GM12878 (cell line): ENCODE results near the gene PRR11. TPM values are rescaled to one million over a fixed set of nuclear protein-coding genes. Genes with fewer than 3 reads are reported as not detected.

Source experiments
- ATAC-seq: fragments of 200-7000 bp; cut with Tn5 transposase; 3 replicates; pipeline ENCODE4 v1.9.1; 2020; ENCODE audit warnings: mild to moderate bottlenecking, moderate library complexity
- BruUV-seq: library from RNA; stranded (reverse); fragments of 400-500 nt; replicated peaks from 2 replicates; lab custom pipeline; 2021; lab: Mats Ljungman, UMichigan
- CTCF ChIA-PET: fragments of 300-600 bp; sonication (Branson Sonifier 250); formaldehyde crosslinking; extraction: SDS; loops from one replicate; lab custom pipeline; 2021; ENCODE audit warnings: inconsistent platforms; lab: Yijun Ruan, JAX
- POLR2A ChIA-PET: fragments of 350-600 bp; formaldehyde crosslinking; extraction: SDS; loops from one replicate; lab custom pipeline; 2021; ENCODE audit warnings: inconsistent platforms; lab: Charles Lee
- RAD21 ChIA-PET: fragments of 300-600 bp; sonication (Branson Sonifier 250); formaldehyde crosslinking; loops from one replicate; lab custom pipeline; 2023; ENCODE audit warnings: antibody characterized with exemption; ENCODE audit not compliant: unreplicated experiment; lab: Charles Lee
- SMC1A ChIA-PET: fragments of 300-600 bp; sonication (Branson Sonifier 250); formaldehyde crosslinking; loops from one replicate; lab custom pipeline; 2023; ENCODE audit not compliant: unreplicated experiment, uncharacterized antibody; lab: Charles Lee
- DNase-seq: peaks from one replicate; pipeline ENCODE4 v3.0.0-alpha.2; 2011; ENCODE audit warnings: low read depth, low spot score
- FAIRE-seq: peaks from 3 replicates; lab custom pipeline; 2011; peaks lifted over from hg19 to GRCh38; lab: Jason Lieb, UNC
- H2AFZ ChIP-seq: 2 replicates; pipeline ENCODE4 v1.6.0; 2011; ENCODE audit warnings: low read depth, low read length, control low read depth; ENCODE audit not compliant: control insufficient read depth
- H3K27ac ChIP-seq: 2 replicates; pipeline ENCODE4 v1.5.1; 2011; ENCODE audit warnings: control low read depth; ENCODE audit not compliant: control insufficient read depth, insufficient read depth
- H3K27me3 ChIP-seq, 2 experiments: replicated peaks in 1 of 2; 2 replicates each; pipeline versions ENCODE4 v1.6.0 to v1.6.1; 2011; ENCODE audit warnings: low read length in 1 of 2; ENCODE audit not compliant: control insufficient read depth in 2 of 2, insufficient read depth in 2 of 2
- H3K36me3 ChIP-seq, 2 experiments: 2 replicates each; pipeline ENCODE4 v1.5.1; 2011; ENCODE audit warnings: low read length in 1 of 2; ENCODE audit not compliant: control insufficient read depth in 2 of 2, insufficient read depth in 2 of 2
- H3K4me1 ChIP-seq: 2 replicates; pipeline ENCODE4 v1.6.1; 2011; ENCODE audit warnings: mild to moderate bottlenecking, low read length, moderate library complexity, mixed read lengths; ENCODE audit not compliant: control insufficient read depth, insufficient read depth
- H3K4me2 ChIP-seq: 2 replicates; pipeline ENCODE4 v1.6.0; 2011; ENCODE audit warnings: control low read depth; ENCODE audit not compliant: control insufficient read depth, insufficient read depth
- H3K4me3 ChIP-seq: fragments of 200-600 bp; sonication (generic); 2 replicates; pipeline ENCODE4 v1.5.1; 2016
- H3K79me2 ChIP-seq: 2 replicates; pipeline ENCODE4 v1.6.0; 2011; ENCODE audit warnings: low read length; ENCODE audit not compliant: control insufficient read depth, insufficient read depth
- H3K9ac ChIP-seq: 2 replicates; pipeline ENCODE4 v1.8.0; 2011; ENCODE audit warnings: low read length, control low read depth, mixed read lengths; ENCODE audit not compliant: control insufficient read depth, insufficient read depth
- H3K9me3 ChIP-seq: replicated peaks from 3 replicates; pipeline ENCODE4 v1.5.1; 2011; ENCODE audit warnings: mild to moderate bottlenecking, low read length; ENCODE audit not compliant: control insufficient read depth, insufficient read depth
- H4K20me1 ChIP-seq: 2 replicates; pipeline ENCODE4 v1.6.0; 2011; ENCODE audit not compliant: control insufficient read depth, insufficient read depth
- ATF7 ChIP-seq: fragments of 450-650 bp; IDR thresholded peaks from 2 replicates; pipeline ENCODE4 v1.6.1; 2016; ENCODE audit warnings: low read depth, mild to moderate bottlenecking
- BHLHE40 ChIP-seq, 2 experiments: fragments of 450-650 bp in 1 of 2; IDR thresholded peaks; 2 replicates each; pipeline ENCODE4 v1.6.1; 2011 to 2017; ENCODE audit warnings: low read depth in 2 of 2, borderline replicate concordance in 1 of 2, improper control_type of control experiment in 1 of 2, low read length in 1 of 2, mild to moderate bottlenecking in 1 of 2
- E4F1 ChIP-seq: fragments of 450-650 bp; IDR thresholded peaks from 2 replicates; pipeline ENCODE4 v1.6.1; 2018; ENCODE audit warnings: borderline replicate concordance, mild to moderate bottlenecking; ENCODE audit not compliant: partially characterized antibody
- ETV6 ChIP-seq, 2 experiments: fragments of 450-650 bp in 1 of 2; IDR thresholded peaks in 1 of 2; conservative IDR thresholded peaks in 1 of 2; 2 replicates each; pipeline ENCODE4 v1.6.1; 2014; ENCODE audit warnings: antibody characterized with exemption in 1 of 2, borderline replicate concordance in 1 of 2, low read depth in 1 of 2, mild to moderate bottlenecking in 1 of 2, moderate library complexity in 1 of 2
- FOXK2 ChIP-seq: fragments of 450-650 bp; IDR thresholded peaks from 2 replicates; pipeline ENCODE4 v1.6.1; 2017; ENCODE audit warnings: mild to moderate bottlenecking, moderate library complexity
- IKZF2 ChIP-seq, 2 experiments: fragments of 450-650 bp; IDR thresholded peaks; 2 replicates each; pipeline ENCODE4 v1.6.1; 2017; ENCODE audit warnings: mild to moderate bottlenecking in 2 of 2, moderate library complexity in 2 of 2
- JUND ChIP-seq: IDR thresholded peaks from 2 replicates; pipeline ENCODE4 v1.6.1; 2012; ENCODE audit warnings: low read depth, mild to moderate bottlenecking, low read length, improper control_type of control experiment, moderate library complexity
- MTA2 ChIP-seq: fragments of 450-650 bp; IDR thresholded peaks from 2 replicates; pipeline ENCODE4 v1.6.1; 2016; ENCODE audit warnings: low read depth, mild to moderate bottlenecking, moderate library complexity
- NFXL1 ChIP-seq: fragments of 450-650 bp; IDR thresholded peaks from 2 replicates; pipeline ENCODE4 v1.6.1; 2017; ENCODE audit warnings: antibody characterized with exemption, mild to moderate bottlenecking, borderline replicate concordance
- POLR2A ChIP-seq: IDR thresholded peaks from 2 replicates; pipeline ENCODE4 v1.6.1; 2011; ENCODE audit warnings: low read depth, mild to moderate bottlenecking, low read length
- POLR2AphosphoS5 ChIP-seq: IDR thresholded peaks from 2 replicates; pipeline ENCODE4 v1.6.1; 2011; ENCODE audit warnings: mild to moderate bottlenecking, low read length, inconsistent platforms
- RB1 ChIP-seq: fragments of 450-650 bp; formaldehyde crosslinking; IDR thresholded peaks from 2 replicates; pipeline ENCODE4 v1.6.1; 2017; ENCODE audit warnings: mild to moderate bottlenecking, borderline replicate concordance
- RCOR1 ChIP-seq: conservative IDR thresholded peaks from 2 replicates; pipeline ENCODE4 v1.6.1; 2012; ENCODE audit warnings: low read depth, low read length, improper control_type of control experiment
- TARDBP ChIP-seq: IDR thresholded peaks from 2 replicates; pipeline ENCODE4 v1.6.1; 2016; ENCODE audit warnings: borderline replicate concordance
- YY1 ChIP-seq: IDR thresholded peaks from 2 replicates; pipeline ENCODE4 v1.6.1; 2011; ENCODE audit warnings: low read depth, mild to moderate bottlenecking, low read length
- WGBS: methylation state at CpG from one replicate; pipeline ENCODE4 v1.1.6; 2016; ENCODE audit warnings: low lambda C conversion rate; ENCODE audit not compliant: insufficient replicate concordance, insufficient coverage; ENCODE audit errors: missing lambda C conversion rate; 5-methylcytosine and 5-hydroxymethylcytosine counted together
- in situ Hi-C: fragments of 300-500 bp; cut with MboI; formaldehyde crosslinking; loops from 9 replicates; pipeline ENCODE4 v1.14.3; 2018; ENCODE audit warnings: mixed read lengths
- intact Hi-C: fragments of 100-400 bp; cut with micrococcal nuclease; formaldehyde crosslinking; loops from one replicate; pipeline ENCODE4 v1.14.2; 2022; ENCODE audit not compliant: unreplicated experiment
- polyA plus RNA-seq, 11 experiments: library from polyadenylated mRNA; depleted of rRNA in 4 of 11; unstranded in 6 of 11; stranded (reverse) in 5 of 11; fragments of >200 nt; fragmentation: Nextera tagmentation in 4 of 11; fragmentation: Illumina TruSeq in 1 of 11; extraction: Ambion mirVana in 4 of 11; extraction: Trizol in 1 of 11; gene quantifications; 1 replicate in 1 of 11; 2 replicates in 10 of 11; pipeline versions ENCODE4 v1.2.1 to v1.2.3, GENCODE V29; 2011 to 2016; ENCODE audit warnings: inconsistent platforms in 2 of 11, missing spikeins in 2 of 11, low read depth in 1 of 11
- total RNA-seq, 4 experiments: library from RNA; depleted of rRNA in 3 of 4; stranded (reverse); fragments of >200 nt in 3 of 4; fragmentation: Illumina TruSeq in 1 of 4; extraction: Trizol in 1 of 4; gene quantifications; 2 replicates each; pipeline versions ENCODE4 v1.2.1 to v1.2.3, GENCODE V29; 2013 to 2021

Gene PRR11
- total and polyA plus RNA-seq, 10 of the 15 experiments (the other 5 are each of a cell fraction or from before 2014, with no cell fraction given) = 20.8 to 97.0 (median 48.3) TPM

DNA sequence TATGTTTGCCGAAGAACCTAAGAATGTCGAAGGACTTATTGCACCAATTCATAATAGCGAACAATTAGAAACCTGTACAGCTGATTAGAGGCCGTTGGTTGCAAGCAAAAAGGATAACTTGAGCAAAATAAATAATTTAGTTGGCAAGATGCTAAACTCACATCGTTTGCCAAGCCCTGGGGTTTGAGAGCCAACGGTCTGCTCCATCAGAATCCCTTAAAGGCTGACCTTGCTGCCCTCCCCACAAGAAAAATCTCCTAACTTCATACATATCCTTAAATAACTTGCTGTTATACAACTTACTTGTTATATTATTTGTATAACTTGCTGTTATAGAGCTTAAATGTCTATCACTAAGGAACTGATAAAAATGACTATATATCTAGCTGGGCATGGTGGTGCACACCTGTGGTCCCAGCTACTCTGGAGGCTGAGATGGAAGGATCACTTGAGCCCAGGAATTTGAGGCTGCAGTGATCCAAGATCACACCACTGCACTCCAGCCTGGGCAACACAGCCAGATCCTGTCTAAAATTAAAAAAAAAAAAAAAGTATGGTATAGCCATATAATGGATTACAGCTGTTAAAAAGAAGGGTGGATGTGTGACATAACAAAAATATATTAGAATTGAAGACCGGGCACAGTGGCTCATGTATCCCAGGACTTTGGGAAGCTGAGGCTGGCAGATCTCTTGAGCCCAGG is 47.0 kb upstream of the PRR11 start:
- no peaks in the 10 kb centered on the region for H3K27me3 ChIP-seq
- BruUV-seq = no TSS peak
- peaks cover 4% of the 10 kb centered on the region; the same call in 1 of the 2 replicates for H3K4me1 ChIP-seq
- no peak for ATAC-seq
- H3K36me3 ChIP-seq = peaks cover 0 to 7% of the 10 kb centered on the region in 2 experiments; a peak in 2 of 4 replicates
- SMC1A ChIA-PET = interaction anchor here (0.6 to 1.5 kb wide), 2 partner anchors 13 to 53 kb away, joined by 3 read pairs; no protein-coding TSS in a partner anchor
- no peak overlapping the region for H3K27ac ChIP-seq
- FAIRE-seq = no peak
- TF ChIP-seq RCOR1 = no peak
- peak; percentile 35; the same call in 1 of the 2 replicates for TF ChIP-seq NFXL1
- TF ChIP-seq ETV6 (conservative IDR thresholded peaks at IDR 0.05 in 1 of 2, IDR thresholded peaks at IDR 0.05 in 1 of 2; ENCODE audit: borderline replicate concordance in 1 of 2, low read depth in 1 of 2) = 0 out of 4 replicates have a peak, but pooled peaks of 1 of the 2 experiments have one; percentile 24
- peak overlapping the region; percentile 99 for H3K4me2 ChIP-seq
- H3K9me3 ChIP-seq = no peaks in the 10 kb centered on the region
- DNase-seq = no peak
- CTCF ChIA-PET = interaction anchor here (0.6 to 1.7 kb wide), 3 partner anchors 11 to 548 kb away, joined by 3 to 4 read pairs (median 4); no protein-coding TSS in a partner anchor
- 97% methylated on average over 7 of the region's 7 CpGs for WGBS
- POLR2A ChIA-PET = interaction anchor here (1.5 kb wide), 1 partner anchor 8 kb away, joined by 3 read pairs; no protein-coding TSS in a partner anchor
- no peak overlapping the region for H2AFZ ChIP-seq
- intact Hi-C loops (no loop called here), in situ Hi-C loops (no loop called here)
- H3K4me3 ChIP-seq = no peak overlapping the region
- no peak overlapping the region for H3K9ac ChIP-seq
- peaks cover 38% of the 10 kb centered on the region for H3K79me2 ChIP-seq
- H4K20me1 ChIP-seq = no peaks in the 10 kb centered on the region
- RAD21 ChIA-PET = interaction anchor here (1.4 kb wide), 1 partner anchor 47 kb away, joined by 6 read pairs; the partner anchor contains the start of genes PRR11 and SKA2

- no peaks in the 10 kb centered on the region for H3K9me3 ChIP-seq
- ChIA-PET RAD21 (interaction anchor here (0.6 to 0.7 kb wide), 2 partner anchors 307 to 403 kb away, joined by 3 to 6 read pairs; no protein-coding TSS in a partner anchor), SMC1A (interaction anchor here (0.9 to 2.0 kb wide), 4 partner anchors 24 to 44 kb away, joined by 3 to 6 read pairs (median 4); partner anchors contain the start of genes PRR11 and SKA2), CTCF (interaction anchor here (1.4 kb wide), 1 partner anchor 16 kb away, joined by 4 read pairs; no protein-coding TSS in a partner anchor), POLR2A (interaction anchor here (0.6 to 1.0 kb wide), 2 partner anchors 148 to 200 kb away, joined by 3 to 4 read pairs; no protein-coding TSS in a partner anchor)
- no peaks in the 10 kb centered on the region for H3K4me1 ChIP-seq
- in situ Hi-C loops (no loop called here), intact Hi-C loops (no loop called here)
- H3K27ac ChIP-seq = no peak overlapping the region
- H3K4me2 ChIP-seq = no peak overlapping the region
- no peak for DNase-seq
- H2AFZ ChIP-seq = no peak overlapping the region
- no peak overlapping the region for H3K9ac ChIP-seq
- BruUV-seq = no TSS peak
- ATAC-seq = no peak
- peaks cover 0 to 10% of the 10 kb centered on the region in 2 experiments; a peak in 2 of 4 replicates for H3K36me3 ChIP-seq
- H3K79me2 ChIP-seq = peaks cover 16% of the 10 kb centered on the region
- no peak overlapping the region for H3K4me3 ChIP-seq
- no peaks in the 10 kb centered on the region for H4K20me1 ChIP-seq
- FAIRE-seq = no peak
- no peaks in the 10 kb centered on the region for H3K27me3 ChIP-seq
- TF ChIP-seq TARDBP (no peak), ATF7 (no peak), MTA2 (no peak), IKZF2 (IDR thresholded peaks at IDR 0.05) (no peak), FOXK2 (no peak), JUND (no peak), YY1 (no peak), POLR2AphosphoS5 (no peak), BHLHE40 (IDR thresholded peaks at IDR 0.05; ENCODE audit: borderline replicate concordance in 1 of 2, low read depth in 2 of 2, low read length in 1 of 2) (no peak), POLR2A (no peak), E4F1 (no peak), RB1 (no peak)
Measured at GRCh38 chr17:59110973-59111372, 44.6 kb upstream of the PRR11 start.
